UCSD-AML1 (cell line): ENCODE results near the gene HECTD2.
"Not testable (repeated sequence)": the region's sequence is repeated elsewhere in the genome, so short reads cannot be mapped to it uniquely, and the experiment has no call there.

Experiments used
- DNase-seq: peaks from one replicate; lab custom pipeline; 2025; ENCODE audit not compliant: unreplicated experiment; lab: John Stamatoyannopoulos, UW

Gene HECTD2

DNA sequence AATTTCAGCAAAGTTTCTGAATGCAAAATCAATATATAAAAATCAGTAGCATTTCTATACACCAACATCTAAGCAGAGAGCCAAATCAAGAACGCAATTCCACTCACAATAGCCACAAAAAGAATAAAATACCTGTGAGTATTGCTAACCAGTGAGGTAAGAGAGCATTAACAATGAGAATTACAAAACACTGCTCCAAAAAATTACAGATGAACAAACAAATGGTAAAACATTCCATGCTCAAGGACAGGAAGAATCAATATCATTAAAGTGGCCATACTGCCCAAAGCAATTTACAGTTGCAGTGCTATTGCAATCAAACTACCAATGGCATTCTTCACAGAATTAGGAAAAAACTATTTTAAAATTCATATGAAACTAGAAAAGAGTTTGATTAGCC, 61.5 kb downstream of the HECTD2 start:
- DNase-seq, result no peak

DNA sequence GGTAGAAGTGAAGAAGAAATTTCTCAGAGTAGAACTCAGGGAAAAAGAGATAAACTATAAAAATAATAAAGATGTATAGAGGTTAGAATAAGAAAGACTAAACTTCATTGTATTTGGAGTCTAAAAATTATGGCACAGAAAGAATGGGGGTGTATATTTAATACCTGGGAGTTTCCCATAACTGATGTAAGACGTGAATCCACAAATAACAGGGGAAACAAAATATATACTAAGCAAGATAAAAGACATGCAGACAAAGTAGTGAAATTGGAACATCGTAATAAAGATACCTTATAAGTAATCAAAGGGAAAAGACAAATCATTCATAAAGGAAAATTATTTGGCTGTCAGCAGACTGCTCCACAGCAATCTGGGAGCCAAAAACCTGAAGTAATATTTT, 62.8 kb downstream of the HECTD2 start:
- no peak for DNase-seq

DNA sequence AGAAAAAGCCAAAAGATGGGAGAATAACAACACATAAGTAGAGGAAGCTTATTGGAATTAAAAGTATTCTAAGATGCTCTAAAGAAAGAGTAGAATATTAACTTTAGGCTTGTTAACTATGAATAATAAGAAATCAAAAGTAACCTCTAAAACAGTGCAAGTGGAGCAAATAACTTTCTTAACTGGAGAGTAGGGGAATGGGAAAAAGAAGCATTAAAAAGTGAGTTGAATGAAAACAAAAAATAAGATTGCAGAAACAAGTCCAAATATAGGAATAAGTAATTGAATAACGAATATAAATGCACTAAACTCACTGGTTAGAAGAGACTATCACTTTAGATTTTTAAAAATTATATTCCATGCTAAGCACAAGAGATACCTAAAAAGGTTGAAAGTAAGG, 63.9 kb downstream of the HECTD2 start:
- no peak for DNase-seq

DNA sequence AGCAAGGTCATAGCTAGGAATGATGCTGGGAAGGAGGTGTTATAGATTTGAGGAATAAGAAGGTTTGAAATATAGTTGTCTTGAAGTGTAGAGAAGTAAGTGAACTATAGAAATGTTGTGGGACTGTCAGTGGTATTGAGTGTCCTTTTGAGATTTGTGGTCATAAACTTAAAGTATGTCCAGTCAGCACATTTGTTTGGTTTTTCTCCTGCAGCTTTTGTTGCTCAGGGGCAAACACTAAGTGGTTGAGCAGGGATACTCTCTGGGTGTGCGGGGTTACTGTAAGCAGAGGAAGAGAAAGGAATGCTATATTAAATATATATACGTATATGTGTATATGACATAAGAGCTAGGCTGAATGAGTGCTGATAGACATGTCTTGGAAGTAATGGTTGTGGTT, 67.1 kb downstream of the HECTD2 start:
- no peak for DNase-seq

DNA sequence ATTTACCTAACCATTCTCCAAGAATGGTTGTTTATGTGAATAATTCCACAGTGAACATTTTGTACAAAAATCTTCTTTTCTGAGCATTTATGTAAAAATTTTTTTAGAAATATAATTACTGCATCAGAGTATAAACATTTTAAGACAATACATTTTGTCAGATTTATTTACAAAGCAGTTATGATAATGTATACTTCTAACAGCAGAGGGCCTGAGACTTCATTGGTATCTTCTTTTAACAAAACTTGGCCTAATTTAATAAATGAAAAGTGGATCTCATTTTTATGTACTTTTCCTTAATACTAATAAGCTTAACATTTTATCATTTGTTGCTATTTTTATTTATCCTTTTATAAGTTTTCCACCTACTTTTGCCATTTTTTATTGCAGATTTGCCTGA, 69.4 kb downstream of the HECTD2 start:
- no peak for DNase-seq

DNA sequence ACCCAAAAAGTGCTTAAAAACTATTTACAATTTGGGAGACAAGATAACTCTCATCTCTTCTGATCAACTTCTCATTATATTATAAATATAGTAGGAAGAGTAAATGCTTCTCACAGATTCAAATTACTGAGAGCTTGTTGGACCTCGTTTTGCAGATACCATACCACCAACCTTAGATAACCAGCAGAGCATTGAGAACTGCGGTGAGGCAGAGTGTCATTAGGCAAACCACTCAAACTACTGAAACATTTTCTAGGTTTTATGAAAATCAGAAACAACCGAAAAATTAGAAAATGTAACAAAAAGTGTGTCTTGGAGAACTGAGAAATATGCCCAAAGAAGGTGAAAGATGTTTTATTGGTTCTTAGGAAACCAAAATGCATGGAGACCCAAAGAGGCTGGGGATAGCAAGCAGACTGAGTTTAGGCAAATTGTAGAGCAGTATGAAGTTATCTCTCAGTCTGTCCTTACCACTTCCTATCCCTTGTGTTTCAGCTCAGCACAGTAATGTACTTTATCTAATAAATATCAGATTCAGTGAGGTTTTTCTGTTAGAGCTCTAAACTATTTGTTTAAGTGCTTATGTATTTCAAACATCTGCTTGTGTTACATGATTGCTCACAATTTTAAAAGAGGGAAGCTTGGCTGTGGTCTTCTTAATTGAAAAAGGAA, 77.9 kb downstream of the HECTD2 start:
- no peak for DNase-seq

DNA sequence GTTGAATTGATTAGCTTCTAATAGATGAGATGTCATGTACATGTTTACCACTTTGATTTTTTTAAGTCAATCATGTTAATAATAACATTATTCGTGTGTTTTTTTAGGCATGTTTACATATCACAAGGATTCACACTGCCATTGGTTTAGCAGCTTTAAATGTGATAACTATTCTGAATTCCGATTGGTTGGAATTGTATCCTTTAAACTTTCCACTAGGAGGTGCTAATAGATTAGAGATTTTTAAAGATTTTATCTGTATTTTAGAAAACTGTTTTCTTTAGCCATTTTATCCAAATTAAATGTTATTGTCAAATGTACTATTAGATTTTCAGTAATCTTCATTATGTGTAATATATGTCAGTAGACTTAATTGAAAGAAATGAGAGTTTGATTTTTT, 83.2 kb downstream of the HECTD2 start:
- no peak for DNase-seq

DNA sequence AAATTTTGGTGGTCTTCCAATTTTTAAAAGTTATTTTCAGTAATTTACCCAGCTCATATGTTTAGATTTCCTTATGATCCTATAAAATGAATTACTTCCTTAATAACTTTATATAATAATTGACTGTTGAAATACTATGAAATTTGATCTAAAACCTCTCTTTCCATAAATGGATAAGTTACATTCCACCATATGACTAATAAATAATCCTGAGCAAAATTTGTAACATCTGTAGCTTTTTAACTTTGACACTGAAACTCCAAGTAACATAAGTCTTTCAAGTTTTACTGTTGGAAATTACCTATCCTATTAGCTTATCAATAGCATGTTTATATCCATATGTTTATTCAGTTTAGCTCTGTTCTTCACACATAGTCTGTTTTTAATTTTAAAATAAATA, 85.3 kb downstream of the HECTD2 start:
- DNase-seq, result no peak

DNA sequence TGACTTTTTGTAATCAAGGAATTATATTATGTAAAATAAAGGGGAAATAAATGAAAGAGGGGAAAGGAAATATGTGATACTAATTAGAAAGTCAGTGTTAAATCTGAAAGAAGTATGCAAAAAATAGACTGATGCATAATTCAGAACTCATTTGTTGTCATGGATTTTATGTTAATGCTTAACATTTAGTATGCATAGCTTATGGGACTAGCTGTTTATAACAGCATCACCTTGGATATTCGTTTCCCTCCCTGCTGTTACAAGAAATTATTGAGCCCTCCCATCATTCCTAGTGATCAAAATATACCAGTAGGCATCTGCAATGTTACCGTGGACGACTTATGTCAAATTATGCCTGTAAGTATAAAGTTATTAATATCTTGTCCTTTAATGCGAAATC, 85.9 kb downstream of the HECTD2 start:
- no peak for DNase-seq

DNA sequence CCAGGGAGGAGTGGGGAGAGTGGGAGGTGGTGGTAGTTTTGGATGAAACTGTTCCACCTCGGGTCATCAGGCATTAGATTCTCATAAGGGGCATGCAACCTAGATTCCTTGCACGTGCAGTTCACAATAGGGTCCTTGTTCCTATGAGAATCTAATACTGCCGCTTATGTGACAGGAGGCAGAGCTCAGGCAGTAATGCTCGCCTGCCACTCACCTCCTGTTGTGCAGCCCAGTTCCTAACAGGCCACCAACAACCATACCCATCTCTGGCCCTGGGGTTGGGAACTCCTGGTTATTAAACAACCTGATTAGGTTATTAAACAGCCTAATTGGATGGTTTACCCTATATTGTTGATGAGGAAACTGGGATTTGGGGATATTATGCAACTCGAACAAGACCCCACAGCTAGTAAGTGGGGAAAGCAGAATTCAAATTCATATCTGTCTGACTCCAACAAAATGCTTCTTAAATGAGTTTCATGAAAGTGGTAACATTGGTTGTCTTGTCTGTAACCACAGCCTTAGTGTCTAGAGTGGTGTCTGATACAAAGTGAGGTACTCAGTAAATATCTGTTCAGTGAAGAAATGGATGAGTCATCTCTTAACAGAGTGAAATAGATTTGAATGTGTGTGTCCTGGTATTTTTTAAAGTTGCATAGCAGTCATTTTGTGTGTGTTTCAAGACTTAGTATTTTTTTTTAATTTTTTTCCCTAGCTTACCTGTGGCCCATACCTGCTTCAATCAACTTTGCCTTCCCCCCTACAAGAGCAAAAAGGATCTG, 101.6 kb downstream of the HECTD2 start:
- no peak for DNase-seq

DNA sequence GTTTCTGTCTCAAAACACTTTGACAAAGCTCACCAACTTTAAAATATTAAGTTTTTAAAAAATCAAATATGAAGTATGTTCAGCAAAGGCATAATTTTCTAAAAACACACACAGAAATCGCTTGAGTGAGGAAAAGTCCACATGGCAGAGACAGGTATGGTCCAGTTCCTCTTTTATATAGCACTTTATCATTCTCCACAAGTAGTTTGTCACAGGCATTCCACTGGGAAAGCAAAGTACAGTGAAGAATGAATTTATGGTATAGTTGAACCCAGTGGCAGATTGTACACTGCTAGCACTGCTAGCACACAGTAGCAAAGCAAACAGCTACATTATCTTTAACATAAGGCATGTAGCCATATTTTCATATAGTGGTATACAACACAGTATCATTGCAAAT, 102.3 kb downstream of the HECTD2 start:
- DNase-seq, result no peak

DNA sequence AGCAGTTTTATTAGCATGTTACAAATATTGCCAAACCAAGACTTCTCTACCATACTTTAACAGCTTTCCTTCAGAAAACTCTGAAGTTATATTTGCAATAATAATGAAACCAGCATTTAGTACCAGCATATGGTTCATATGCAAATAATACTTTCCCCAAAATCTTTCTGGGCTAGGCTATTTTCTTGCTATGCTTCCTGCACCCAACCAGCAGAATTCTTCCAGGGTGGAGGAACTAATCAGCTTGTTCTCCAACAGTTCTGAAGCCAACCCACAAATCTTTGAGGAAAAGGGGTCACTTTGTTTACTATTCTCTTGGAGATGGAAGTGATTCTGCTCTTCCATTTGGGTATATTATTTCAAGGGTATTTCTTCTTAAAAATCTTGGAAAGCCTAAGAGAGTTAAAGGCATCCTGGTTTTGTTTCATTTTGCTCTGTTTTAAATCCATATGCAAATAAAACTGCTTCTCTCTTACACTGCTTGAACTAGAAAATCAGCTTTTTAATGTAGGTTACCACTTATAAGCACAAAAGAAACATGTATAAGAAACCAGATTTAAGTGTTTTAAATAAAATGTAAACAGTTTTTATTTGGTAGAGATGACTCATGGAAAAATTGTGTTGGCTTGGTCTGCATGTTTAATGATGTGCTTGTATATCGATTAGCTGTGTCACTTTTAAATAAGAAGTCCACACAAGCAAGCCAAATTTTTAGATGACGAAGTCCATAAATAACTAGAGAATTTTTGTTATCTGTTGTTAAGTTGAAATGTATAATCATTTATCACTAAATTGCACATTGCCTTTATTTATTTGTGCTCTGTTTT, 103.7 kb downstream of the HECTD2 start:
- no peak for DNase-seq

DNA sequence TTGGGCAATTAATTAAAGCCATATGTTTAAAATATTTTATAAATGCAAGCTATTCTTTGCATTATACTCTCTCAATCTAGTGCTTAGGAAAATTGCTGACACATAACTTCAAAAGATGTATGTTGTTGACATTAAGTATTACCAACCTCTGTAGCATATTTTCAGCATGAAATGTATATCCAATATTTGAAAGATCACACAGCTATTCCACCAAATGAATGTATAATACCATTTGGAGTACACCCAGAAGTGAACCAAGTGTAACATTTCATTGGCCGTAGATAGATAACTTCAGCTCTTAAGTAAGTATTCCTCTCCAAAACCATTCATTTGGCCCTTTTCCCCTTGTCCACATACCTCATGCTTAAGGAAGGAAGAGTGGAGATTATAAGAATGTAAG, 104.6 kb downstream of the HECTD2 start:
- no peak for DNase-seq

DNA sequence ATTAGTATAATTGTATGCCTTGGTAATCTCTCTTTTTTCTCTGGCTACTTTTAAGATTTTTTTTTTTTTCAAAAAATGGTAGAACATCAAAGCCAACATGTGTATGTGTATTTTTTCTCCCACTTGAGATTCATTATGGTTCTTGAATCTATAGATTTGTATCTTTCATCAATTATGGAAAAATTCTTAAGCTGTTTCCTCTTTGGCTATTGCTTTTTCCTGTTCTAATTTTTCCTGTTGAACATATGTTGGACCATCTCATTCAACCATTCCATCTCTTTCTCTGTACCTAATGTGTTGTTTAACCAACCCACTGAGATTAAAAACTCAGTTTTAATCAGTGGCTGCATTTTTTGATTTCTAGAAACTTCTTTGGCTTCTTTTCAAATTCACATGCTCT, 107.2 kb downstream of the HECTD2 start:
- DNase-seq, result no peak

DNA sequence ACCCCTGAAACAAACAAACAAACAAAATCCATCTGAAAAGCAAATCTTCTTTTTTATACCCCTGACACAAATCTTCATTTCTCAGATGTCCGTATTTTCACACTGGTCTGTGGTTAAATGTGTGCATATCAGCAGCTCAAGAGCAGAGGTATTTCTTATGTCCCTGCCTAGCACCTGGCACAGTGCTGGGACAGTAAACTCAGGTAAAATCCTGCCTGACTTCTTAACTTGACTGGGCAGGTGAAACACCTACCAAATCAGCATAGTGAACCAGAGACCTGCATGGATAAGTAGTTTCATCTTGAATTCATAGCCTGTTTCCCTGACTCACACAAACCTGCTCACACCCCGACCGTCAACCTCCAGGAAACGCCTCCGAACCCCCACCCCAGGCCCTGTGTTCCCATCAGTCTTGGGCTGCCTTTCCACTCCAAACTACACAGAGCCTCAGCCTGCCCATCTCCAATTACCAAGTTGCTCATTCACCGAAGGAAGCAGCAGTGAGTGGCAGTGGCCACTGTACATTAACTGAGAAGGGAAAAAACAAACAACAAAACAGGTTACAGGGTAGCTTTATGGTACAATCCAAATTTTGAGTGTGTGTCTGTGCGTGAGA, 109.9 kb downstream of the HECTD2 start:
- no peak for DNase-seq

DNA sequence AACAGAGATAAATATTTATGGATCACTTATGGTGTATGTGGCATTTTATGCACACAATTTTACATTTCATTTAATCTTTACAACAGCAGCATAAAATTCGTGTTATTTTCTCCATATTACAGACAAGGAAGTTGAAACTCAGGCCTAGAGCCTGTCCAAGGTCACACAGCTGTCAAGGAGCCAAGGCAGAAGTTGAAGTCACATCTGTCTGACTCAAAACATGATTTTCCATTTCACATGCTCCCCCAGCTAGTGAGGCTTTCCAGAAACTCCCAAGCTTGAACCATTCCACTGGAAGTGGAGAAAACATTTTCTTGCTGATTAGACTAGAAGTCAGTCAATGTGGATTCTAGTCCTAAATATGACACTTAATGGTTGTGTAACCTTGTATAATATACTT, 110.5 kb downstream of the HECTD2 start:
- no peak for DNase-seq

DNA sequence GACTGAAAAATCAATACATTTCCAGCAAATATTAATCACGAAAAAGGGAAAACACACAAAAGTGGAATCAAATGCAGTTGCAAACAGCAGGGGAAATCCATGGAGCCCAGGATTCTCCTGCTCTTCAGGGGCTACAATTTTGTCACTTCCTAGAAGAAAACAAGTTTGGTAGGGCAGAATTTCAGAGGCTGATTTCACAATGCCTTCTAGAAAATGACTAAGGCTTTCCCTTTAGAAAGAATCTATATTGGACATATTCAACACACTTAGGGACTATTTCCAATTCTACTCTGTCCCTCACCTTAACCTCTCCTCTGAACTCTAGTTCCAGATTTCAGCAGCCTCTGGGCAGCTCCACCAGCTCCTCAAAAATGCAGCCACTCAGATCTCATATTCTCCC, 111.3 kb downstream of the HECTD2 start:
- no peak for DNase-seq

DNA sequence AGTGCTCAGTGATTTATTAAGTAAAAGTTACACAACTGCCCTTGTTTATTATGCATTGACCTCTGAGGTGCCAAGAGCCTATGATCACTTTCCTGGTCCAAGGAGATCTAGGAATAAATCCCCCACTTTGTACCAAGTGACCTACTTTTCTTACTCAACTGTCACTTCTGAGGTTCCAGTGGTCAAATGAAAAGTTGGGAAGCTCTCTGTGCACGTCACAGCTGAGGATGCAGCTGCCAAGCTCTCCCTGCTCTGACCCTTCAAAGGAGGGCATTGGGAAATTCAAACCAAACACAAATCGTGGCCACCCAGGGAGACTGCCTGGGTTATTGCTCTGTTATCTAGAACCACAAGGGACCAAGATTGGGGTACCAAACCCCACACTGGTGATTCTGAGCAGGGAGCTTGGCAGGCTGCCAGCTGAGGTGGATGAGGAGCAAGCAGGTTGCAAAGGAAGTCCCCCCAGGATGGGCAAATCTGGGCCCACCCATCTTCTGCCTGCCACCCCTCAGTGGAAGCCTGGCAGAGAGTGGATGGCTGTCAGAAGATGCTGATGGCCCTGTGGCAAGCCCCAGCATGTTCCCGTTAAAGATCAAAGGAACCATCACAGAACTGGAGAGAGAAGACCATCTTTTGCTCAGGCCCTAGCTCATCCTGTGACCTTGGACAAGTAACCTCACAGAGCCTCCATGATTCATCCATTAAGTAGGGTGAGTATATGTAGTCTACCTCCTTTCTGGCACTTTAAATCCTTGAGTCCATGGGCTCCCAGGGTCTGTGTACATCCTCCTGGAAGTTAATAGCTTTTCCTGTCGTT, 116.0 kb downstream of the HECTD2 start:
- DNase-seq, result no peak

DNA sequence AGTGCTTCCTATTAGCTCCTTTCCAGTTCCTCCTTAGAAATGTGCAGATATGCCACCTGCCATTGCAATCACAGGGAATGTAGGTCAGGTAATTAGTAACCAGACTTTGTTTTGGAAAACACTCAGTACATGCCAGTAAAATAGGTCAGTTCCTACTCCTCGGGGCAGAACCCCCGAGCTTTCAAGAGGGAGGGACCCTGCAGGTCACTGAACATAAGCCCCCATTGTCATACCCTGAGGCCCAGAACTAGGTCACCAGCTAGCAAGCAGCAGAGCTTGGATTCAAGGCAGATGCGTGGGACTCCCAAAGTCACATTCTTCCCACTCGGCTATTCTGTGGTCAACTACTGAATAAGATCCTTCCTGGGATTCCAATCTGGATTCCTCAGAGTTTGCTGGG, 117.9 kb downstream of the HECTD2 start:
- DNase-seq, result no peak

DNA sequence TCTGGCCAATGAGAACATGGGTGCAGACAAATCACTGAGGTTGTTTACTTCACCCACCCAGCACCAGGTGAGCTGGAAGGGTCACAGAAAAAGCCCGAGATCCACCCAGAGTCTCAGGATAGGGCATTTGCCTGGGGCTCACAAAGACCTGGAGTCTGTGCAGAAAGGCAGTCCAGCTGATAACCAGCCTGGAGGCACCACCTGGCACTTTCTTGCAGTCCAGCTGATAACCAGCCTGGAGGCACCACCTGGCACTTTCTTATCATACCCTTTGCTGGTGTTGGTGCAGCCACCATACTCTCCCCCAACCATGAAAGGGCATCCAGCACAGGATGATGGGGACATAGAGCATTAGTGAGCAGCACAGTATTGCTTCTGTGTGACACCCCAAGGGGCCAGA, 118.6 kb downstream of the HECTD2 start:
- no peak for DNase-seq

DNA sequence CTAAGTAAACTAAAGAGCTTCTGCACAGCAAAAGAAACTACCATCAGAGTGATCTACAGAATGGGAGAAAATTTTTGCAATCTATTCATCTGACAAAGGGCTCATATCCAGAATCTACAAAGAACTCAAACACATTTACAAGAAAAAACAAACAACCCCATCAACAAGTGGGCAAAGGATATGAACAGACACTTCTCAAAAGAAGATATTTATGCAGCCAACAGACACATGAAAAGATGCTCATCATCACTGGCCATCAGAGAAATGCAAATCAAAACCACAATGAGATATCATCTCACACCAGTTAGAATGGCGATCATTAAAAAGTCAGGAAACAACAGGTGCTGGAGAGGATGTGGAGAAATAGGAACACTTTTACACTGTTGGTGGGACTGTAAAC, 124.6 kb downstream of the HECTD2 start:
- DNase-seq, result not testable (repeated sequence)
